ENCODE measurements around the gene CHCHD6. TPM values are rescaled to one million over a fixed set of nuclear protein-coding genes. Genes with fewer than 3 reads are reported as not detected.
A peak's percentile ranks its signal among the peaks of the same experiment; 100 is the strongest.

The CHCHD6 gene
- total RNA-seq, 2 donors from 2014 or later, result 7.8 to 7.9 TPM

GRCh38 chr3:126984391-126985131 is 280.5 kb downstream of the CHCHD6 start:
- intact Hi-C loops (cut with DNase I), result loop anchor here in 1 of 2 donors (5.0 to 10.0 kb wide), 3 partner anchors 232 to 550 kb away; no protein-coding TSS in a partner anchor
- DNase-seq, result no peak
- ATAC-seq, result no peak

GRCh38 chr3:126985132-126985985 is 281.3 kb downstream of the CHCHD6 start:
- ATAC-seq, result no peak
- DNase-seq, result no peak
- intact Hi-C loops (cut with DNase I), result loop anchor here in 1 of 2 donors (10.0 kb wide), 2 partner anchors 301 to 549 kb away; no protein-coding TSS in a partner anchor

GRCh38 chr3:126986001-126986400 is 282.0 kb downstream of the CHCHD6 start:
- DNase-seq (no peak), ATAC-seq (no peak)
- intact Hi-C loops (cut with DNase I), result loop anchor here in 1 of 2 donors (10.0 kb wide), 2 partner anchors 301 to 549 kb away; no protein-coding TSS in a partner anchor

- DNase-seq (no peak), ATAC-seq (no peak)
- intact Hi-C loops (cut with DNase I), result loop anchor here in 1 of 2 donors (10.0 kb wide), 2 partner anchors 302 to 548 kb away; no protein-coding TSS in a partner anchor
These were observed 283.1 kb downstream of the CHCHD6 start for GRCh38 chr3:126987129-126987528.

GRCh38 chr3:126987596-126987995 is 283.6 kb downstream of the CHCHD6 start:
- no peak for ATAC-seq
- intact Hi-C loops (cut with DNase I), result loop anchor here in 1 of 2 donors (10.0 kb wide), 2 partner anchors 303 to 547 kb away; no protein-coding TSS in a partner anchor

GRCh38 chr3:126988451-126989021 is 284.5 kb downstream of the CHCHD6 start:
- intact Hi-C loops (cut with DNase I), result loop anchor here in 1 of 2 donors (10.0 kb wide), 2 partner anchors 304 to 546 kb away; no protein-coding TSS in a partner anchor
- no peak for DNase-seq
- no peak for ATAC-seq

More at GRCh38 chr3:126987596-126987995, 283.6 kb downstream of the CHCHD6 start:
- DNase-seq, result no peak

- intact Hi-C loops (cut with DNase I), result loop anchor here in 1 of 2 donors (10.0 kb wide), 2 partner anchors 305 to 545 kb away; no protein-coding TSS in a partner anchor
- DNase-seq (no peak), ATAC-seq (no peak)
These were observed 285.4 kb downstream of the CHCHD6 start for GRCh38 chr3:126989316-126990023.

GRCh38 chr3:126990024-126990700 is 286.1 kb downstream of the CHCHD6 start:
- ATAC-seq (no peak), DNase-seq (no peak)
- intact Hi-C loops (cut with DNase I), result no loop called here

- no peak for DNase-seq
- ATAC-seq, result no peak
- intact Hi-C loops (cut with DNase I), result no loop called here
These were observed 286.9 kb downstream of the CHCHD6 start for GRCh38 chr3:126990890-126991289.

- no peak for ATAC-seq
- no peak for DNase-seq
- intact Hi-C loops (cut with DNase I), result no loop called here
These were observed 287.5 kb downstream of the CHCHD6 start for GRCh38 chr3:126991366-126992200.

- no peak for DNase-seq
- ATAC-seq, result no peak
- intact Hi-C loops (cut with DNase I), result no loop called here
These were observed 288.2 kb downstream of the CHCHD6 start for GRCh38 chr3:126992216-126992615.

GRCh38 chr3:126992776-126993175 is 288.7 kb downstream of the CHCHD6 start:
- ATAC-seq (no peak), DNase-seq (no peak)
- intact Hi-C loops (cut with DNase I), result no loop called here

GRCh38 chr3:126993436-126993835 is 289.4 kb downstream of the CHCHD6 start:
- DNase-seq (no peak), ATAC-seq (no peak)
- intact Hi-C loops (cut with DNase I), result no loop called here

GRCh38 chr3:126994661-126995245 is 290.7 kb downstream of the CHCHD6 start:
- intact Hi-C loops (cut with DNase I), result no loop called here
- peak; percentile 29 to 60 for ATAC-seq
- DNase-seq, result peak; percentile 74

GRCh38 chr3:126995254-126995780 is 291.3 kb downstream of the CHCHD6 start:
- peak in 1 of 2 donors; percentile 14 for ATAC-seq
- no peak for DNase-seq
- intact Hi-C loops (cut with DNase I), result no loop called here

- intact Hi-C loops (cut with DNase I), result no loop called here
- ATAC-seq (no peak), DNase-seq (no peak)
These were observed 292.0 kb downstream of the CHCHD6 start for GRCh38 chr3:126995926-126996512.

Data from left cardiac atrium (tissue), 4 donors.